Smooth muscle cell (in vitro differentiated cells): ENCODE measurements around the gene MKKS. TPM values are rescaled to one million over a fixed set of nuclear protein-coding genes. Genes with fewer than 3 reads are reported as not detected.

ENCODE experiments used
- DNase-seq: peaks from one replicate; lab custom pipeline; 2025; ENCODE audit not compliant: unreplicated experiment; lab: John Stamatoyannopoulos, UW
- H2AFZ ChIP-seq: fragments of 200-600 bp; sonication (generic); 2 replicates; pipeline ENCODE4 v1.6.0; 2016; ENCODE audit warnings: antibody characterized with exemption, low read depth, mild to moderate bottlenecking
- H3F3A ChIP-seq: fragments of 200-600 bp; sonication (generic); 2 replicates; pipeline ENCODE4 v1.6.0; 2017; ENCODE audit warnings: antibody characterized with exemption, low read depth
- H3K27ac ChIP-seq: fragments of 200-600 bp; sonication (generic); 2 replicates; pipeline ENCODE4 v1.5.1; 2016; ENCODE audit warnings: low read depth, mild to moderate bottlenecking
- H3K27me3 ChIP-seq: fragments of 200-600 bp; sonication (generic); 2 replicates; pipeline ENCODE4 v1.6.1; 2016; ENCODE audit warnings: low read depth, mild to moderate bottlenecking
- H3K36me3 ChIP-seq: fragments of 200-600 bp; sonication (generic); 2 replicates; pipeline ENCODE4 v1.5.1; 2016; ENCODE audit warnings: low read depth
- H3K4me1 ChIP-seq: fragments of 200-600 bp; sonication (generic); 2 replicates; pipeline ENCODE4 v1.5.1; 2016; ENCODE audit warnings: low read depth
- H3K4me2 ChIP-seq: fragments of 200-600 bp; sonication (generic); 2 replicates; pipeline ENCODE4 v1.6.0; 2016; ENCODE audit warnings: mild to moderate bottlenecking
- H3K4me3 ChIP-seq: fragments of 200-600 bp; sonication (generic); 2 replicates; pipeline ENCODE4 v1.5.1; 2016; ENCODE audit warnings: mild to moderate bottlenecking
- H3K79me2 ChIP-seq: fragments of 200-600 bp; sonication (generic); 2 replicates; pipeline ENCODE4 v1.6.0; 2016; ENCODE audit warnings: low read depth, mild to moderate bottlenecking
- H3K9ac ChIP-seq: fragments of 200-600 bp; sonication (generic); 2 replicates; pipeline ENCODE4 v1.6.0; 2016; ENCODE audit warnings: low read depth
- H3K9me3 ChIP-seq: fragments of 200-600 bp; sonication (generic); replicated peaks from 2 replicates; pipeline ENCODE4 v1.5.1; 2016; ENCODE audit warnings: low read depth
- H4K20me1 ChIP-seq: fragments of 200-600 bp; sonication (generic); 2 replicates; pipeline ENCODE4 v1.6.0; 2016; ENCODE audit warnings: low read depth
- CTCF ChIP-seq: fragments of 200-600 bp; sonication (generic); IDR thresholded peaks from 2 replicates; pipeline ENCODE4 v1.5.1; 2017; ENCODE audit warnings: borderline replicate concordance, mild to moderate bottlenecking, antibody characterized with exemption; ENCODE audit not compliant: insufficient read depth, poor library complexity, severe bottlenecking
- WGBS: methylation state at CpG from one replicate; pipeline ENCODE4 v1.1.7; 2016; ENCODE audit warnings: low lambda C conversion rate; 5-methylcytosine and 5-hydroxymethylcytosine counted together
- polyA plus RNA-seq: library from polyadenylated mRNA; unstranded; fragments of >200 nt; fragmentation: Nextera tagmentation; extraction: Ambion mirVana; gene quantifications from 2 replicates; pipeline ENCODE4 v1.2.1, GENCODE V29; 2016
- total RNA-seq: library from RNA; depleted of rRNA; stranded (reverse); fragments of >200 nt; gene quantifications from 2 replicates; pipeline ENCODE4 v1.2.3, GENCODE V29; 2014

The MKKS gene
- total and polyA plus RNA-seq, 2 experiments from 2014 or later = 15.6 to 19.8 TPM

- no peaks in the 10 kb centered on the region for H3K9me3 ChIP-seq
- DNase-seq = no peak
- H3K27ac ChIP-seq = no peak overlapping the region
- no peak overlapping the region for H3K4me2 ChIP-seq
- no peaks in the 10 kb centered on the region for H3K79me2 ChIP-seq
- no peaks in the 10 kb centered on the region for H3K36me3 ChIP-seq
- H4K20me1 ChIP-seq = no peaks in the 10 kb centered on the region
- no peak overlapping the region for H3K9ac ChIP-seq
- no peak overlapping the region for H2AFZ ChIP-seq
- H3K27me3 ChIP-seq = no peaks in the 10 kb centered on the region
- no peaks in the 10 kb centered on the region for H3K4me1 ChIP-seq
- no peaks in the 10 kb centered on the region for H3F3A ChIP-seq
- TF ChIP-seq CTCF = no peak
- no peak overlapping the region for H3K4me3 ChIP-seq
These were observed 62.6 kb downstream of the MKKS start for GRCh38 chr20:10371467-10371866.

- TF ChIP-seq CTCF = no peak
- H3K4me3 ChIP-seq = no peak overlapping the region
- H2AFZ ChIP-seq = no peak overlapping the region
- H3F3A ChIP-seq = no peaks in the 10 kb centered on the region
- no peak for DNase-seq
- no peak overlapping the region for H3K27ac ChIP-seq
- 80% methylated on average over 8 of the region's 8 CpGs for WGBS
- H3K4me2 ChIP-seq = no peak overlapping the region
- H3K9ac ChIP-seq = no peak overlapping the region
- H3K9me3 ChIP-seq = no peaks in the 10 kb centered on the region
- no peaks in the 10 kb centered on the region for H3K36me3 ChIP-seq
- no peaks in the 10 kb centered on the region for H4K20me1 ChIP-seq
- H3K4me1 ChIP-seq = no peaks in the 10 kb centered on the region
- no peaks in the 10 kb centered on the region for H3K27me3 ChIP-seq
- H3K79me2 ChIP-seq = no peaks in the 10 kb centered on the region
These were observed 63.7 kb downstream of the MKKS start for GRCh38 chr20:10370091-10370887.

- no peaks in the 10 kb centered on the region for H4K20me1 ChIP-seq
- no peak for TF ChIP-seq CTCF
- H3K79me2 ChIP-seq = no peaks in the 10 kb centered on the region
- WGBS = 94% methylated on average over 4 of the region's 4 CpGs
- H3K9ac ChIP-seq = no peak overlapping the region
- no peak overlapping the region for H3K27ac ChIP-seq
- no peaks in the 10 kb centered on the region for H3K36me3 ChIP-seq
- H3K4me3 ChIP-seq = no peak overlapping the region
- no peak overlapping the region for H3K4me2 ChIP-seq
- H3K4me1 ChIP-seq = no peaks in the 10 kb centered on the region
- H3F3A ChIP-seq = no peaks in the 10 kb centered on the region
- no peaks in the 10 kb centered on the region for H3K9me3 ChIP-seq
- no peak for DNase-seq
- H2AFZ ChIP-seq = no peak overlapping the region
- H3K27me3 ChIP-seq = no peaks in the 10 kb centered on the region
These were observed 64.3 kb downstream of the MKKS start for GRCh38 chr20:10369723-10370090.

GRCh38 chr20:10368702-10369041, 65.3 kb downstream of the MKKS start:
- Histone ChIP-seq H3F3A (no peaks in the 10 kb centered on the region), H3K27ac (no peak overlapping the region), H3K4me3 (no peak overlapping the region), H4K20me1 (no peaks in the 10 kb centered on the region), H3K36me3 (no peaks in the 10 kb centered on the region), H3K27me3 (no peaks in the 10 kb centered on the region), H3K9ac (no peak overlapping the region), H3K9me3 (no peaks in the 10 kb centered on the region), H3K4me1 (no peaks in the 10 kb centered on the region), H3K79me2 (no peaks in the 10 kb centered on the region), H2AFZ (no peak overlapping the region), H3K4me2 (no peak overlapping the region)
- DNase-seq = no peak
- 95% methylated on average over 3 of the region's 3 CpGs for WGBS
- TF ChIP-seq CTCF = no peak
